ENCODE measurements around the gene SLC49A4. TPM values are rescaled to one million over a fixed set of nuclear protein-coding genes. Genes with fewer than 3 reads are reported as not detected.

Gene SLC49A4
- total RNA-seq, 1 donor from 2014 or later = 19.9 TPM

GRCh38 chr3:122859021-122859805 lies 64.3 kb downstream of the SLC49A4 start:
- DNase-seq (ENCODE audit: low spot score) = no peak

GRCh38 chr3:122862381-122862780 lies 67.5 kb downstream of the SLC49A4 start:
- DNase-seq (ENCODE audit: low spot score) = no peak

GRCh38 chr3:122864498-122864897 lies 69.6 kb downstream of the SLC49A4 start:
- no peak for DNase-seq (ENCODE audit: low spot score)

- DNase-seq (ENCODE audit: low spot score) = no peak
Observed at GRCh38 chr3:122868322-122868721, 73.5 kb downstream of the SLC49A4 start.

GRCh38 chr3:122873741-122874515 lies 79.1 kb downstream of the SLC49A4 start:
- no peak for DNase-seq (ENCODE audit: low spot score)

- no peak for DNase-seq (ENCODE audit: low spot score)
Observed at GRCh38 chr3:122875547-122876127, 80.8 kb downstream of the SLC49A4 start.

- DNase-seq (ENCODE audit: low spot score) = no peak
Observed at GRCh38 chr3:122880173-122880572, 85.3 kb downstream of the SLC49A4 start.

GRCh38 chr3:122880624-122881023 lies 85.8 kb downstream of the SLC49A4 start:
- DNase-seq (ENCODE audit: low spot score) = no peak

GRCh38 chr3:122882361-122882947 lies 87.6 kb downstream of the SLC49A4 start:
- no peak for DNase-seq (ENCODE audit: low spot score)

- DNase-seq (ENCODE audit: low spot score) = no peak
Observed at GRCh38 chr3:122886251-122886650, 91.4 kb downstream of the SLC49A4 start.

GRCh38 chr3:122886946-122887345 lies 92.1 kb downstream of the SLC49A4 start:
- no peak for DNase-seq (ENCODE audit: low spot score)

- DNase-seq (ENCODE audit: low spot score) = peak; percentile 47
Observed at GRCh38 chr3:122890077-122890719, 95.3 kb downstream of the SLC49A4 start.

GRCh38 chr3:122890720-122891220 lies 95.9 kb downstream of the SLC49A4 start:
- no peak for DNase-seq (ENCODE audit: low spot score)

- DNase-seq (ENCODE audit: low spot score) = no peak
Observed at GRCh38 chr3:122892118-122892960, 97.5 kb downstream of the SLC49A4 start.

- no peak for DNase-seq (ENCODE audit: low spot score)
Observed at GRCh38 chr3:122893282-122893681, 98.4 kb downstream of the SLC49A4 start.

GRCh38 chr3:122893754-122894668 lies 99.1 kb downstream of the SLC49A4 start:
- DNase-seq (ENCODE audit: low spot score) = no peak

- no peak for DNase-seq (ENCODE audit: low spot score)
Observed at GRCh38 chr3:122898298-122898697, 103.4 kb downstream of the SLC49A4 start.

GRCh38 chr3:122902326-122902725 lies 107.5 kb downstream of the SLC49A4 start:
- DNase-seq (ENCODE audit: low spot score) = no peak

GRCh38 chr3:122903171-122903570 lies 108.3 kb downstream of the SLC49A4 start:
- DNase-seq (ENCODE audit: low spot score) = no peak

- no peak for DNase-seq (ENCODE audit: low spot score)
Observed at GRCh38 chr3:122907471-122907870, 112.6 kb downstream of the SLC49A4 start.
